ENCODE measurements around the gene HLF.

GRCh38 chr17:55314784-55315491, 50.2 kb downstream of the HLF start:
- TF ChIP-seq POLR2A (IDR thresholded peaks at IDR 0.05; ENCODE audit: low read depth, low read length) (no peak), CTCF (conservative IDR thresholded peaks at IDR 0.05; ENCODE audit: low read depth, low read length) (no peak), SMC3 (IDR thresholded peaks at IDR 0.05; ENCODE audit: low read depth, low read length) (no peak), FOS (IDR thresholded peaks at IDR 0.05; ENCODE audit: low read depth, low read length) (no peak), RAD21 (IDR thresholded peaks at IDR 0.05; ENCODE audit: low read length) (no peak), MAFK (IDR thresholded peaks at IDR 0.05; ENCODE audit: low read depth, low read length) (no peak), CEBPB (IDR thresholded peaks at IDR 0.05; ENCODE audit: low read depth, low read length) (no peak)

All from IMR-90 (cell line).